PC-9 (cell line): ENCODE measurements around the gene GRIN2D.

Experiments
- EZH2 ChIP-seq: fragments of 200-600 bp; sonication (generic); IDR thresholded peaks from 2 replicates; pipeline ENCODE4 v1.8.0; 2017; ENCODE audit warnings: antibody characterized with exemption, low read depth
- TF ChIP-seq, protein P1 (sequence below): fragments of 200-600 bp; sonication (generic); conservative IDR thresholded peaks from 2 replicates; pipeline ENCODE4 v1.6.1; 2017; ENCODE audit warnings: mixed run types, antibody characterized with exemption, mild to moderate bottlenecking, moderate library complexity

DNA sequence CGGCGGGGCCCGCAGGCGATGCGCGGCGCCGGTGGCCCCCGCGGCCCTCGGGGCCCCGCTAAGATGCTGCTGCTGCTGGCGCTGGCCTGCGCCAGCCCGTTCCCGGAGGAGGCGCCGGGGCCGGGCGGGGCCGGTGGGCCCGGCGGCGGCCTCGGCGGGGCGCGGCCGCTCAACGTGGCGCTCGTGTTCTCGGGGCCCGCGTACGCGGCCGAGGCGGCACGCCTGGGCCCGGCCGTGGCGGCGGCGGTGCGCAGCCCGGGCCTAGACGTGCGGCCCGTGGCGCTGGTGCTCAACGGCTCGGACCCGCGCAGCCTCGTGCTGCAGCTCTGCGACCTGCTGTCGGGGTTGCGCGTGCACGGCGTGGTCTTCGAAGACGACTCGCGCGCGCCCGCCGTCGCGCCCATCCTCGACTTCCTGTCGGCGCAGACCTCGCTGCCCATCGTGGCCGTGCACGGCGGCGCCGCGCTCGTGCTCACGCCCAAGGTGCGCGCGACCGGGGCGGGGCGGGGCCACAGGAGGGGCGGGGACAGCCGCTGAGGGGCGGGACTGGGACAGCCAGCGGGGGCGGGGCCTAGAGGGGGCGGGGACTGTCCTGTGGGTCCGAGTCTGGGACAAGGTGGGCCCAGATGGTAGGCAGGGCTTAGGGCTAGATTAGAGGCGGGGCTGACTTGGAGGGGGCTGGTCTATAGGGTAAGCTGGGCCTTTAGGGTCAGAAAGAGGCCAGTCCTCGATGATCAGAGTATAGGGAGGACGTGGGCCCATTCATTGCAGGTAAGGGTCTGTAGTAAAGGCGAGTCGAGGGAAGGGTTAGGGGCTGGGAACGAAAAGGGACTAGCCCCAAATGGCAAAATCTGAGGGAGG, 5.1 kb downstream of the GRIN2D start:
- TF ChIP-seq, protein P1, sequence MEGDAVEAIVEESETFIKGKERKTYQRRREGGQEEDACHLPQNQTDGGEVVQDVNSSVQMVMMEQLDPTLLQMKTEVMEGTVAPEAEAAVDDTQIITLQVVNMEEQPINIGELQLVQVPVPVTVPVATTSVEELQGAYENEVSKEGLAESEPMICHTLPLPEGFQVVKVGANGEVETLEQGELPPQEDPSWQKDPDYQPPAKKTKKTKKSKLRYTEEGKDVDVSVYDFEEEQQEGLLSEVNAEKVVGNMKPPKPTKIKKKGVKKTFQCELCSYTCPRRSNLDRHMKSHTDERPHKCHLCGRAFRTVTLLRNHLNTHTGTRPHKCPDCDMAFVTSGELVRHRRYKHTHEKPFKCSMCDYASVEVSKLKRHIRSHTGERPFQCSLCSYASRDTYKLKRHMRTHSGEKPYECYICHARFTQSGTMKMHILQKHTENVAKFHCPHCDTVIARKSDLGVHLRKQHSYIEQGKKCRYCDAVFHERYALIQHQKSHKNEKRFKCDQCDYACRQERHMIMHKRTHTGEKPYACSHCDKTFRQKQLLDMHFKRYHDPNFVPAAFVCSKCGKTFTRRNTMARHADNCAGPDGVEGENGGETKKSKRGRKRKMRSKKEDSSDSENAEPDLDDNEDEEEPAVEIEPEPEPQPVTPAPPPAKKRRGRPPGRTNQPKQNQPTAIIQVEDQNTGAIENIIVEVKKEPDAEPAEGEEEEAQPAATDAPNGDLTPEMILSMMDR: no peak
- no peak for TF ChIP-seq EZH2
